Common myeloid progenitor, CD34-positive (primary cell): ENCODE measurements around the gene SLC7A10.

Source experiments
- CTCF ChIA-PET: fragments of 350-600 bp; sonication (Branson Sonifier 250); formaldehyde crosslinking; loops from one replicate; lab custom pipeline; 2021; ENCODE audit warnings: antibody characterized with exemption; lab: Charles Lee
- POLR2A ChIA-PET: fragments of 350-600 bp; sonication (Branson Sonifier 250); formaldehyde crosslinking; loops from one replicate; lab custom pipeline; 2021; ENCODE audit warnings: antibody characterized with exemption; lab: Charles Lee
- DNase-seq, 3 donors: peaks; one replicate each; pipeline versions ENCODE4 v3.0.0 to v3.0.0-alpha.2; 2013
- H3K27ac ChIP-seq, 2 experiments: 1 replicate in 1 of 2; 2 replicates in 1 of 2; pipeline ENCODE4 v1.7.0; 2013; ENCODE audit warnings: inconsistent platforms in 2 of 2, low read length in 2 of 2, mild to moderate bottlenecking in 2 of 2, low read depth in 1 of 2, moderate library complexity in 1 of 2; ENCODE audit not compliant: severe bottlenecking in 2 of 2, insufficient read depth in 1 of 2, poor library complexity in 1 of 2
- H3K27me3 ChIP-seq, 5 experiments: replicated peaks in 2 of 5; 1 replicate in 3 of 5; 2 replicates in 2 of 5; pipeline versions ENCODE4 v1.6.1 to v1.7.0; 2013; ENCODE audit warnings: low read length in 4 of 5, mild to moderate bottlenecking in 2 of 5, moderate library complexity in 2 of 5, inconsistent platforms in 1 of 5; ENCODE audit not compliant: insufficient read depth in 5 of 5, control insufficient read depth in 4 of 5
- H3K36me3 ChIP-seq, 4 experiments: 1 replicate in 2 of 4; 2 replicates in 2 of 4; pipeline versions ENCODE4 v1.6.1 to v1.7.0; 2013; ENCODE audit warnings: low read length in 3 of 4, control low read depth in 1 of 4, mild to moderate bottlenecking in 1 of 4; ENCODE audit not compliant: control insufficient read depth in 4 of 4, insufficient read depth in 4 of 4
- H3K4me1 ChIP-seq, 4 experiments: 1 replicate in 3 of 4; 2 replicates in 1 of 4; pipeline versions ENCODE4 v1.6.1 to v1.7.1; 2013; ENCODE audit warnings: low read length in 3 of 4, mild to moderate bottlenecking in 3 of 4, control low read depth in 1 of 4, inconsistent platforms in 1 of 4, moderate library complexity in 1 of 4; ENCODE audit not compliant: control insufficient read depth in 4 of 4, insufficient read depth in 4 of 4; ENCODE audit errors: control extremely low read depth in 1 of 4
- H3K4me3 ChIP-seq, 7 experiments: 1 replicate in 4 of 7; 2 replicates in 3 of 7; pipeline versions ENCODE4 v1.5.1 to v1.7.0; 2013; ENCODE audit warnings: mild to moderate bottlenecking in 7 of 7, low read length in 6 of 7, moderate library complexity in 6 of 7, inconsistent platforms in 2 of 7, low read depth in 2 of 7, control low read depth in 1 of 7; ENCODE audit not compliant: insufficient read depth in 4 of 7, control insufficient read depth in 1 of 7; ENCODE audit errors: extremely low read depth in 1 of 7
- H3K9me3 ChIP-seq, 5 experiments: 1 replicate in 4 of 5; 2 replicates in 1 of 5; pipeline versions ENCODE4 v1.6.1 to v1.7.1; 2013; ENCODE audit warnings: low read length in 4 of 5, mild to moderate bottlenecking in 2 of 5, inconsistent platforms in 1 of 5, low read depth in 1 of 5, moderate library complexity in 1 of 5; ENCODE audit not compliant: control insufficient read depth in 4 of 5, insufficient read depth in 2 of 5; ENCODE audit errors: control extremely low read depth in 1 of 5
- WGBS: methylation state at CpG from one replicate; pipeline ENCODE4 v1.1.5; 2013; ENCODE audit not compliant: insufficient coverage; 5-methylcytosine and 5-hydroxymethylcytosine counted together

SLC7A10 gene

DNA sequence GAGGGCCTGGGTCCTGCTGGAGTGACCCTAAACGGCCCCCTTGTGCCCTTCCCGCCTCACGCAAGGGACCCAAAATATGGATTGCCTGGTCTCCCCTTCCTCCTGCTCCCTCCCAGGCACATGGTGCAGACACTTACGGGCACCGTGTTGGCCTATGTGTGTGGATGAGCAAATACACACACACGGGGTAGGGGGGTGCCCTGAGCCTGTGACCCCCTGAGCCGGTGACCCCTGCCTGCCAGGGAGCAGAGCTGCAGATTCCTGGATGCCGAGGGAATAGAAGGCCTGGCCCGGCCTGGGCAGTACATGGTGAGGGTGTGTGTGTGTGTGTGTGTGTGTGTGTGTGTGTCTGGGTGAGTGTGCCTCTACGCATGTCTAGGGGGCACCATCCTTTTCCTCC is 43.4 kb upstream of the SLC7A10 start:
- Histone ChIP-seq H3K4me1 (peaks cover 2 to 57% (median 38%) of the 10 kb centered on the region in 4 experiments), H3K36me3 (no peaks in the 10 kb centered on the region), H3K9me3 (no peaks in the 10 kb centered on the region), H3K27me3 (no peaks in the 10 kb centered on the region), H3K4me3 (no peak overlapping the region), H3K27ac (no peak overlapping the region)
- 98% methylated on average over 6 of the region's 10 CpGs for WGBS
- ChIA-PET CTCF (interaction anchor here (1.5 to 2.2 kb wide), 2 partner anchors 18 to 27 kb away, joined by 4 to 5 read pairs; no protein-coding TSS in a partner anchor), POLR2A (interaction anchor here (0.9 kb wide), 1 partner anchor 34 kb away, joined by 3 read pairs; the partner anchor contains the start of gene CEBPA)
- no peak for DNase-seq

DNA sequence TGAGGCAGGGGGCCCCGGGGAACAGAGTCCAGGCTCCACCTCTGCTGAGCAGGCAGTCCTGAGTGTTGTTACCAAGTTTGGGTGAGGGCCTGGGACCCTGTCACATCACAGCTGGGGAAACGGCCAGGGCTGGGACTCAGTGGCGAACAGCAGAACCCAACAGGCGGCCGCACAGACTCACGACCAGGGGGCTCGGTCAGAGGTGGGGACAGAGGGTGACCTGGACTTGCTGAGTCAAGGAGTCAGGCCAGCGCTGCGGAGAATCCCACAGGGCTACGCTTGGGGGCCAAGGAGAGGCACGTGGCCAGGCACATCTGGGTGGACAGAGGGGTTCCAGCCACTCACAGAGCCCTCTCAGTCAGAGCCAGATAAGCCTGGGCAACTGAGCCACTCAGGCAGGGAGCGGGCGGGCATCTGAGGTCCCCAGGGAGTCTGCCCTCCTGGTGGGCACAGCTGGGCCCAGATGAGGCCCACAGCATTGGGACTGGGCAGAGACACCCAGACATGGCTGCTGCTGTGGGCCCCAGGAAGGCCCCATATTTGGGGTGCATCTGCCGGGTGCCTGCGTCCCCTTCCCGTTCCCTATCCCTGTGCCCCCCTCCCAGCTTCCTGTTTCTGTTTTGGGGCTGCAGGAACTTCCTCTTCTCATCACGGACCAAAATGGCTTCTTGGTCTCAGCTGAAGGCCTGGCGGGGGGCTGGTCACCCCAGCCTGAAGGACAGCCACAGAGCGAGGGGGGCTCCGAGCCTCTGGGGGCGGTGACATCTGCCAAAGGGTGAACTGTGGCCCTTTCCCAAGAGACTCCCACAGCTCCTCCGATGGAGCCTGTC is 42.7 kb upstream of the SLC7A10 start:
- no peaks in the 10 kb centered on the region for H3K27me3 ChIP-seq
- WGBS: 83% methylated on average over 19 of the region's 22 CpGs
- peak in 2 of 3 donors; percentile 51 to 55 for DNase-seq

DNA sequence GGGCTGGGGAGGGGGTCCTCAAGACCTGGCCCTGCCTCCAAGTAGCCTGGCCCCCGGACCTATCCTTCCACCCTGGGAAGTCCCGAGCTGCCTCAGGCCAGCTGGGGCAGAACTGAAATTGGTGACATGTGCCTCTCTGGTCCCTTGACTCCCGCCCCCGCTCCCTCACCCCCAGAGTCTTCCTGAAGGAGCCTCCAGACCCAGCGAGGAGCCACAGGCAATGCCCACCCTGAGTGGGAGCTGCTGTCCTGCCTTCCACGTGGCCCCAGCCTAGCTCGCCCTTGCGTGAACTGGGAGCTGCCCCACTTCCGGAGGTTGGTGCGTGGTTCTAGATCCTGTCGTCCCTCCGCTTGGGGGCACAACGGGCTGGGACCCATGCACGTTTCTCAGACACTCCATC is 42.1 kb upstream of the SLC7A10 start:
- H3K27me3 ChIP-seq: no peaks in the 10 kb centered on the region
- no peak for DNase-seq
- H3K4me3 ChIP-seq: no peak overlapping the region
- H3K36me3 ChIP-seq: no peaks in the 10 kb centered on the region
- H3K9me3 ChIP-seq: no peaks in the 10 kb centered on the region
- CTCF ChIA-PET: interaction anchor here (2.2 kb wide), 2 partner anchors 28 to 35 kb away, joined by 5 to 9 read pairs; partner anchors contain the start of gene CEBPA
- no peak overlapping the region for H3K27ac ChIP-seq
- POLR2A ChIA-PET: no interaction called here
- 95% methylated on average over 13 of the region's 14 CpGs for WGBS
- H3K4me1 ChIP-seq: peaks cover 0 to 57% (median 40%) of the 10 kb centered on the region in 4 experiments

More for the DNA sequence above, 42.7 kb upstream of the SLC7A10 start:
- peaks cover 0 to 54% (median 36%) of the 10 kb centered on the region in 4 experiments for H3K4me1 ChIP-seq
- no peak overlapping the region for H3K27ac ChIP-seq
- ChIA-PET POLR2A (interaction anchor here (0.9 kb wide), 1 partner anchor 34 kb away, joined by 3 read pairs; the partner anchor contains the start of gene CEBPA), CTCF (interaction anchor here (2.2 kb wide), 2 partner anchors 28 to 35 kb away, joined by 5 to 9 read pairs; partner anchors contain the start of gene CEBPA)
- no peaks in the 10 kb centered on the region for H3K36me3 ChIP-seq
- H3K4me3 ChIP-seq: no peak overlapping the region
- no peaks in the 10 kb centered on the region for H3K9me3 ChIP-seq

DNA sequence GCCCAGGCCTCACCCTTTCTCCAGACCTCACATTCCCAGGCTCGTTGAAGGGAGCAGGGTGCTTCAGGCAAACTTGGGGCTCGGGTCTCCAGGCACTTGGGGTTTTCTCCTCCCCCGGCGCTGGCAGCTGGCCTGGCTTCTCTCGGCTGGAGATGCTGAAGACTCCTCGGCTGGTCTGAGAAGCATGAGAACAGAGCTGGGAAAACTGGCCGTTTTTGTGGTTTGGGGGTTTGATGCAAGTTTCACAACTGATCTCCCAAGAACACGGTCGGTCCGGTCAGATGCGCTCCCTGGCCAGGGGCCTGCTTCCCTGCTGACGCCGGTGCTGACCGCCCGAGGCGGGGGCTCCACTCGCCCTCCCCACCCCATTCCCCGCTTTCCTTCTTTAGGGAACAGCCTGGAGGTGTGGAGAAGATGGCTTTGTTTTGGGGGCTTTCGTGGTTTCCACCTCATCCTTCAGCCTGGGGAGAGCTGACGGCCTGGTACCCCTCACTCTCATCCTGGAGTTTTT is 41.4 kb upstream of the SLC7A10 start:
- Histone ChIP-seq H3K36me3 (no peaks in the 10 kb centered on the region), H3K9me3 (no peaks in the 10 kb centered on the region), H3K27me3 (no peaks in the 10 kb centered on the region), H3K4me1 (peaks cover 0 to 63% (median 42%) of the 10 kb centered on the region in 4 experiments), H3K27ac (no peak overlapping the region), H3K4me3 (no peak overlapping the region)
- 69% methylated on average over 9 of the region's 20 CpGs for WGBS
- CTCF ChIA-PET: interaction anchor here (0.9 to 2.2 kb wide), 4 partner anchors 10 to 36 kb away, joined by 3 to 9 read pairs (median 4); partner anchors contain the start of gene CEBPA
- POLR2A ChIA-PET: no interaction called here
- DNase-seq: no peak

DNA sequence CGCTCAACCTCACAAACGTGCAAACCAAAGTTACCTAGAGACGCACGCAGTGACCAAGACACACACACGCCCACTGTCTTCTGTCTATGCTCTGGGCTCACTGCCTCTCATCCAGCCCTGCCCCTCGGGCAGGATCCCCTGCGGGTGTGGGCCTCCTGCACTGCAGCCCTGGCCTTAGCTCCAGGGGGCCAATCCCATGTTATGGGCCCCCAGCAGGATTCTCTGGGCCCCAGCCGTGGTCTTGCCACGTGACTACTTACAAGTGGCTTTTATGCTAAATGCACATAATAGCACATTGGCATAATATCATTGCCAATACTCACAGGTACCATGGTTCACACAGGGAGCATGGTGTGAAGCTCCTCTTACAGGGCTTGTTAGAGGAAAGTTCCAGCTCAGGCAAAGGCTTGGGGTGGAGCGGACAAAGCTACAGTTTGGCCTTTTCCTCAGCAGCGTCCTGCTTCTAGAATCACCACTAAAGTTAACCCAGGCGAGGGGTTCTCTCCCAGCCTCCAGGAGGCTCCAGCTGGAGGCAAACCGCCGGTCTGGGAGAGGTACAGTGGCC is 39.3 kb upstream of the SLC7A10 start:
- 96% methylated on average over 9 of the region's 14 CpGs for WGBS
- Histone ChIP-seq H3K27me3 (no peaks in the 10 kb centered on the region), H3K4me3 (no peak overlapping the region), H3K9me3 (no peaks in the 10 kb centered on the region), H3K4me1 (peaks cover 0 to 83% (median 62%) of the 10 kb centered on the region in 4 experiments), H3K36me3 (no peaks in the 10 kb centered on the region), H3K27ac (no peak overlapping the region)
- ChIA-PET CTCF (interaction anchor here (1.1 to 2.9 kb wide), 6 partner anchors 10 to 109 kb away, joined by 3 to 6 read pairs (median 4); partner anchors contain the start of gene CEBPG), POLR2A (interaction anchor here (1.0 kb wide), 1 partner anchor 38 kb away, joined by 3 read pairs; no protein-coding TSS in a partner anchor)
- DNase-seq: no peak

DNA sequence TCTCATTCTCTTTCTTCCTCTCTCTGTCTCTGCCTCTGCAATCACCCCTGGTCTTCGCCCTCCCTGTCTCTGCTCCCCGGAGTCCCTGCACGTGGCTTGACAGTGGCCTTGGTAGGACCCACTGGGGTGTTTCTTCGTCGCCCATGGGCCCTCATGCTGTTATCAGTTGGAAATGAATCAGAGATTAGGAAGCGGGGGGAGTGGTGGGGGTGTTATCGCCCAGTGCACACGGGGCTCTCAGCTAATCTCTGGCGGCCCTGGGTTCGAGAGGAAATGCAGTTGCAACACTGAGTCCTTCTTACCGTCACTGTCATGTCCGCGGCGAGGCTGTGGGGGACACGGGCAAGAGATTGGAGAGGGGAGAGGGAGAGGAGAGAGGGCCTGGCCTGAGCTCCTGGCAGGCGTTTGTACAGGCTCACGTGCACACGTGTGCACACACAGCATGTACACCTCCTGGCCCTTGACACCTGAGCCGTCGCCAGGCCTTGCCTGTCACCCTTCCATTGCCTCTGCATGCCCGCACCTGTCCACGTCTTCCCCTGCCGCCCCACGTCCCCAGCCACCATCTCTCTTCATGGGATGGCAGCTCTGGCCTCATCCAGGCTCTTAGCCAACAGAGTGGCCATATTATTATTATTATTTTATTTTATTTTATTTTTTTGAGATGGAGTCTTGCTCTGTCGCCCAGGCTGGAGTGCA is 37.8 kb upstream of the SLC7A10 start:
- ChIA-PET CTCF (interaction anchor here (0.8 to 2.9 kb wide), 6 partner anchors 8 to 36 kb away, joined by 3 to 6 read pairs (median 4); no protein-coding TSS in a partner anchor), POLR2A (no interaction called here)
- Histone ChIP-seq H3K36me3 (no peaks in the 10 kb centered on the region), H3K27ac (no peak overlapping the region), H3K27me3 (no peaks in the 10 kb centered on the region), H3K4me1 (peaks cover 0 to 81% (median 65%) of the 10 kb centered on the region in 4 experiments), H3K4me3 (no peak overlapping the region), H3K9me3 (no peaks in the 10 kb centered on the region)
- DNase-seq: peak; percentile 29 to 50 (median 41)
- WGBS: 76% methylated on average over 19 of the region's 25 CpGs
